ENCODE measurements around the gene GMFB. TPM values are rescaled to one million over a fixed set of nuclear protein-coding genes. Genes with fewer than 3 reads are reported as not detected.

GMFB gene
- total RNA-seq, 1 donor = 129 TPM

GRCh38 chr14:54489318-54489683 is 521 bp upstream of the GMFB start:
- TF ChIP-seq CTCF (IDR thresholded peaks at IDR 0.05; ENCODE audit: insufficient read depth, low read length) = no peak
- no peak for DNase-seq (ENCODE audit: low read depth)
- H3K4me3 ChIP-seq (ENCODE audit: low read depth, low read length) = peak overlapping the region; percentile 95

GRCh38 chr14:54488318-54488645 is 498 bp downstream of the GMFB start:
- TF ChIP-seq CTCF (IDR thresholded peaks at IDR 0.05; ENCODE audit: insufficient read depth, low read length) = peak; percentile 18
- DNase-seq (ENCODE audit: low read depth) = peak; percentile 25
- peak overlapping the region; percentile 95 for H3K4me3 ChIP-seq (ENCODE audit: low read depth, low read length)

- DNase-seq (ENCODE audit: low read depth) = peak; percentile 74
Observed at GRCh38 chr14:54487771-54488170, 1.0 kb downstream of the GMFB start.

GRCh38 chr14:54486685-54487084 is 2.1 kb downstream of the GMFB start:
- no peak for DNase-seq (ENCODE audit: low read depth)
- no peak overlapping the region for H3K4me3 ChIP-seq (ENCODE audit: low read depth, low read length)
- TF ChIP-seq CTCF (IDR thresholded peaks at IDR 0.05; ENCODE audit: insufficient read depth, low read length) = no peak

More at GRCh38 chr14:54487771-54488170, 1.0 kb downstream of the GMFB start:
- H3K4me3 ChIP-seq (ENCODE audit: low read depth, low read length) = peak overlapping the region; percentile 95
- TF ChIP-seq CTCF (IDR thresholded peaks at IDR 0.05; ENCODE audit: insufficient read depth, low read length) = no peak

- no peak for TF ChIP-seq CTCF (IDR thresholded peaks at IDR 0.05; ENCODE audit: insufficient read depth, low read length)
- DNase-seq (ENCODE audit: low read depth) = no peak
- no peak overlapping the region for H3K4me3 ChIP-seq (ENCODE audit: low read depth, low read length)
Observed at GRCh38 chr14:54483846-54484245, 4.9 kb downstream of the GMFB start.

GRCh38 chr14:54483073-54483745 is 5.6 kb downstream of the GMFB start:
- no peak for DNase-seq (ENCODE audit: low read depth)
- H3K4me3 ChIP-seq (ENCODE audit: low read depth, low read length) = no peak overlapping the region
- TF ChIP-seq CTCF (IDR thresholded peaks at IDR 0.05; ENCODE audit: insufficient read depth, low read length) = no peak

GRCh38 chr14:54481695-54482094 is 7.1 kb downstream of the GMFB start:
- no peak overlapping the region for H3K4me3 ChIP-seq (ENCODE audit: low read depth, low read length)
- no peak for DNase-seq (ENCODE audit: low read depth)
- TF ChIP-seq CTCF (IDR thresholded peaks at IDR 0.05; ENCODE audit: insufficient read depth, low read length) = no peak
